HG03378 (cell line): ENCODE results near the gene ATP6V1C2.
"Not testable (repeated sequence)": the region's sequence is repeated elsewhere in the genome, so short reads cannot be mapped to it uniquely, and the experiment has no call there.

Experiments used
- ATAC-seq: cut with Tn5 transposase; IDR thresholded peaks from one replicate; pipeline ENCODE4 v1.9.1; 2021; ENCODE audit warnings: mild to moderate bottlenecking, moderate library complexity; ENCODE audit not compliant: unreplicated experiment

ATP6V1C2 gene

GRCh38 chr2:10812362-10813162 lies 91.1 kb downstream of the ATP6V1C2 start, which contains the start of gene PDIA6:
Gene PDIA6 (minus strand): TSS chr2:10812785. CDS start chr2:10812696, 89 bp downstream.
- peak; percentile 68 for ATAC-seq

DNA sequence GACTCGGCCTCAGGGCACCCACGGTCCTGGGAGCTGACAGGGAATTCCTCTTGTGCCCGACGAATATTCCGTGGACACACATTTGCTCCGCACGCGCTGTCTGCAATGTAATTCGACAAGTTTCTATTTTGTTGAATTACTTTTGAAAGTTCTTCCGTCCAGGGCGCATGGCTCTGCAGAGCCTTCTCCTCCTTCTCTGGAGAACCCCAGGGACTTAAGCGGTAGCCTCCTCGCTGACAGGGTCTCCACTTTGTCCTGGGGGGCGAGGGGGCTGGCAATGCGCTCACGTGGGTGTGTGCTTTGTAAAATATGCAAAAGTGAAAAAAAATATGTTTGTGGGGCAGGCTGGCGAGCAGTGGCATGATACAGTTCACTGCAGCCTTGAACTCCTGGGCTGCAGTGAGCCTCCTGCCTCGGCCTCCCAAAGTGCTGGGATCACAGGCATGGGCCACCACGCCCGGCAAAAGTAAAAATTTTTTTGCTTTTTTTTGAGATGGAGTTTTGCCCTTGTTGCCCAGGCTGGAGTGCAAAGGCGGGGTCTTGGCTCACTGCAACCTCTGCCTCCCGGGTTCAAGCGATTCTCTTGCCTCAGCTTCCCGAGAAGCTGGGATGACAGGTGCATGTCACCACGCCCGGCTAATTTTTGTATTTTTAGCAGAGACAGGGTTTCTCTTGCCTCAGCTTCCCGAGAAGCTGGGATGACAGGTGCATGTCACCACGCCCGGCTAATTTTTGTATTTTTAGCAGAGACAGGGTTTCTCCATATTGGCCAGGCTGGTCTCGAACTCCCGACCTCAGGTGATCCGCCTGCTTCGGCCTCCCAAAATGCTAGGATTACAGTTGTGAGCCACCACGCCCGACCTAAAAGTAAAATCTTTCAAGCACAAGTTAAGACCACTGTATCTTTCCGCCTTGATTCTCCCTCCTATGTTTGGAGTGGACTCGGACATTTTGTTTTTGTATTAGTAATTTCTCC lies 92.0 kb downstream of the ATP6V1C2 start:
- not testable (repeated sequence) for ATAC-seq

DNA sequence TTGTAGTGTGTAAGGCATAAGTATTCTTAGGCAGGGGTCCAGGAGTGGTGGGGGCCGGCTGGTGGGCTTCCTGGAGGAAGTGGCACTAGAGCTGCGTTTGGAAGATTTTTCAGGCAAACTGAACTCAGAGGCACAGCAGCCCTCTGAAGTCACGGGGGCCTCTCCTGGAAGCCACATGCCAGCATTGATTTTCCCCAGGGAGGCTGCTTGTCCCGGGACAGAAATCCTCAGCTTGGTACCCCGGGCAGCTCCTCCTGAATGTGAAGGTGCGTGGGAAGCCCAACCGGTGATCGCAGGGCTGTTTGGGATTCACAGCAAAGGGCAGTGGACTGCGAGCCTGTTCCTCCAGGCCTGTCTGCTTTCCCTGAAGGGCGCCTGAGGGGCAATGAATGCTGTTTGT lies 92.7 kb downstream of the ATP6V1C2 start:
- no peak for ATAC-seq

GRCh38 chr2:10814571-10815331 lies 93.3 kb downstream of the ATP6V1C2 start:
- no peak for ATAC-seq

- no peak for ATAC-seq
These were observed 96.0 kb downstream of the ATP6V1C2 start for GRCh38 chr2:10817413-10817812.

GRCh38 chr2:10818305-10818704 lies 96.9 kb downstream of the ATP6V1C2 start:
- not testable (repeated sequence) for ATAC-seq

DNA sequence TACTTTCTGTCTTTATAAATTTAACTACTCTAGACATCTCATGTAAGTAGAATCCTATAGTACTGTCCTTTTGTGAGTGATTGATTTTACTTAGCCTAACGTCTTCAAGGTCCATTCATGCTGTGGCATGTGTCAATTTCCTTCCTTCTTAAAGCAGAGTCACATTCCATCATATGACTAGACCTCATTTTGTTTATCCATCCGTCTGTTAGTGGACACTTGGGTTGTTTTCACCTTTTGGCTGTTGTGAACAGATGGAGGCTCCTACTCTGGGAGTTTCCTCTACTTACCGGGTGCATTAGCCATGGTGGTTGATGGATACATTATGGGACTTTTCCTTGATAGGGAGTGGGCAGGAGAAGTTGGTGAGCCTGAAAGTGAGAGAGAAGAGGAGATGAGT lies 97.6 kb downstream of the ATP6V1C2 start:
- ATAC-seq: no peak

DNA sequence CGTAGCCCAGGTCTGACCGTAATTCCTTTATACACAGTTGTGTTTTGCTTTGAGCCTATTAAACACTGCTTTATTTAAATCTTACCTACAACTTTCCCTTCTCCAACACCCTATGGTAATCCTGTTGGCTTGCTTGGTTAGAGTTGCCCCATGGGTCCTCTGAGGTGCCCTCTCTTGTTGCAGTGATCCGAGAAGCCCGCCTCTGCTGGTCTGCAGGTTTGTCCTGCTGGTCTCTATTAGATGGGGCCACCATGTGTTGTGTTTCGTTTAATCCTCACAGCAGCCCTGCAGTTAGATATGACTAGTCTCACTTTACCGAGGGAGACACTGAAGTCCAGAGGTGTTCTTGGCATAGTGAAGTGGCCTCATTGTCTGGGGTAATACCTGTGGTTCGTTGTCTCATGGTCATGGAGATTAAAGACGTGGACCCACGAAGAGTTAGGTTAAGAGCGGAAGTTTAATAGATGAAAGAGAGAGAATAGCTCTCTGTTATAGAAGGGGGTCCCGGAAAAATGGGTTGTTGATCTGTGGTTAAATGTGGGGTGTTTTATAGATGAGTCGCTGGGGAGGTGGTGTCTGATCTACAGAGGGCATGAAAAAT lies 98.4 kb downstream of the ATP6V1C2 start:
- ATAC-seq: no peak

GRCh38 chr2:10820562-10820961 lies 99.1 kb downstream of the ATP6V1C2 start:
- no peak for ATAC-seq

DNA sequence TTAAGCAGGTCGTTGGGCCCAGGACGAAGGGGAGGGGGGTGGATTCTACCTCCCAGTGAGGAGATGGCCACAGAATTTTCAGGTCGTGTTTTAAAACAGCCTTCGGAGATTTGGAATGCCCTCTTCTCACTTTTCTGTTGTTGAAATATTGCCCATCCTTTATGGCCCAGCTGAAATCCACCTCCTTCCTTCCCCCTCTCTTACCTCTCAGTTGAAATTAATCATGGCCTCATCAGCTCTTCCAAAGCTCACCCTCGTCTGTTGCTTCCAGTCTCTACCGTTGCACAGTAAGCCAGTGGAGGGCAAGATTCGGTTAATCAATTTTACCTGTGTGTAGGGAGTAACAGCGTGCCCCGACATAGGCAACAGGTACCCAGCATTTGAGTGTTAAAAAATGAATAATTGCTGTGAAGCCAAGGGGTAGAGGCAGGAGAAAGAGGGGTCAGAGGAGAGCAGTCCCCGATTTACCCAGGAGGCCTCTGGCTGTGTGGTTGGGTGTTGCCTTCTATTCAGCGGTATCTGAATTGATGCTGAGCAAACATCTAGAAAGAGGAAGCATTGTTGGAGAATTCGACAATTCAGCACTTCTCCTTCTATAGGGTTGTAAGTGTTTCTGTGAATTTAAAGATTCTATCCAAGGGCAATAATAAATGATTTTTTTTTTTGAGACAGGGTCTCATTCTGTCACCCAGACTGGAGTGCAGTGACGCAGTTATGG lies 99.7 kb downstream of the ATP6V1C2 start:
- ATAC-seq: no peak

GRCh38 chr2:10824191-10824590 lies 102.8 kb downstream of the ATP6V1C2 start:
- ATAC-seq: no peak

GRCh38 chr2:10826026-10826425 lies 104.6 kb downstream of the ATP6V1C2 start:
- ATAC-seq: no peak

DNA sequence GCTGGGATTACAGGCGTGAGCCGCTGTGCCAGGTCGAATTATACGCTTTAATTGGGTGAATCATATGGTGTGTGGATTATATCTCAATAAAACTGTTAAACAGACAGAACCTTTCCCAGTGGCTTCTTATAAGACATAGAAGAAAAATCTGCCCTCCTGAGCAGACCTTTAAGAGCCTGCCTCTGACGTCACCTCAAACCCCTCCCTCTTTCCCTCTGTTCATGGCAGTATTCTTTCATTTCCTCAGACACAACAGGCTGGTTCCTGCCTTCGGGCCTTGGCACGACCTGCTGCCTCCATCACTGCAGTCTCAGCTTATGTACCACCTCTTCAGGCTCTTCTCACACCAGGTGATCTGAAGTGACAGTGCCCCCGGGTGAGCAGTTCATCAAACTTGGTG lies 105.2 kb downstream of the ATP6V1C2 start:
- no peak for ATAC-seq

GRCh38 chr2:10828346-10828745 lies 106.9 kb downstream of the ATP6V1C2 start:
- ATAC-seq: no peak

DNA sequence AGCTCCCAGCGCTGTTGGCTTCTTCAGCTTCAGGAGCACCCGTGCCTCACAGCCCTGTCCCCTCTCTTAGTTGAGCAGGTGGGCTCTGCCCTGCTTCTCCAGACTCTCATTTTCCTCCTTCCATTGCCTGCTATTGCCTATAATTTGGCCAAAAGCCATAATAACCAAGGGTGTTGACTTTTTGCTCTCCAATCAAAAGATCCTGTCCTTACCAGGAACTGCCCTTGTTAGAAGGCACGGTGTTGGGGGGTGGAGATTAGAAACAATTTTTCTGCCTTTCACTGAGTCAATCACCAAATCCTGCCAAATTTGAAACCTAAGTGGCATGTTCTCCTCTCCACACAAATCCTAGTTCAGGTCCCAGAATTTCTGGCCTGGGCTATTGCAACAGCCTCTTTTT lies 107.9 kb downstream of the ATP6V1C2 start:
- ATAC-seq: no peak

DNA sequence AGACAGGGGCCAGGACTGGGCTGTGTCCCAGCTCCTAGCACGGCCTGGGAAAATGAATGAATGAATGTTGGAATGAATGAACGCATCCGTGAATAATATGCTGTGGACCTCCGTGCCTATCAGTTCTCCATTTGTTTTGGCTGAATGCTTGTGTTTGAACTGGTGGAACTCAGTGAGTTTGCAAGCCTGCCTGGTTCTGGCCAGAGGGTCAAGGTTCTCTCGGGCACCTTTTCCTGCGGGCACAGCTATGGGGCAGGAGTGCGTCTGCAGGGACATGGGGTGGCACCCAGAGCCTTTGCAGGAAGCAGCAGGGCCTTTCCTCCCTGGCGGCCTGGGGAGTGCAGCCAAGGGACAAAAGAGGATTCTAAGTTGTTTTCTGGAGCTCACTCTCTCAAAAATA lies 108.8 kb downstream of the ATP6V1C2 start:
- no peak for ATAC-seq

DNA sequence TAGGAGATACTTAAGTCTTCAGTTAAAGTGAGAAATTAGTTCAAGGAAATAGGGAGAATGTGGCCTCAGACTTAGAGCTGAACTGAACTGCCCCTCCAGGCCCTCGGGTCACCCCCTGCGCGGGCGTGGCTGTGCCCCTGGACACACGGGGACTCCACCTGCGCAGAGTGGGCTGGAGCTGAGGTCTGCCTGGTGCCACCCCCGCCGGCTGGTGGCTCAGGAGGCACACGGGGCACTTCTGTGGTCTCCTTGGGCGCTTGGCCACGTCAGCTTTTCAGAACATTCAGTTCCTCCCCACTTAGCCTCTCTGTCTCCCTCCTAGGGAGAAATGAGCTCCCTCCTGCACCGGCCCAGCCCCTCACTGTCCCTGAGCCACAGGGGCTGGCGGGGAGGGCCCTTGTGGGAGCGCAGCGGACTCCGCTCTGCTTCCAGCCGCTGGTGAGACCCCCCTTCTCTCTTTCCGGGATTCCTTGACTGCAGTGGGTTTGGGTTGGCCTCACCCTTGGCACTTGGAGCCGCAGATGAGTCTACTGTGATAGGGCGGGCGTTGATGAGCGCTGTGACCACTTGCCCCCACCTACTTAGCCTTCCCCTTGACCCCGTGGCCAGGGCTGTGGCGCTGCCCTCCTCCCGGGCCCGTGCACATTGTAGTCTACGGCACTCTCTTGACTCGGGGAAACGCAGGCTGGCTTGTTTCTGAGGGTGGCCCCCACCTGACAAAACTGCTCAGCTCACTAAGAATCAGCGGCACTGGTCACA lies 109.4 kb downstream of the ATP6V1C2 start:
- ATAC-seq: no peak

- ATAC-seq: no peak
These were observed 110.1 kb downstream of the ATP6V1C2 start for GRCh38 chr2:10831400-10831985.
